T-helper 2 cell treated with Interferon-gamma antibody and Interleukin-4, amounts not matched to agents 100 ng/mL and 5 ng/mL, for 36 hours (primary cell): ENCODE data around the gene PI4KA. TPM values are rescaled to one million over a fixed set of nuclear protein-coding genes. Genes with fewer than 3 reads are reported as not detected.
"Not testable (repeated sequence)": the region's sequence is repeated elsewhere in the genome, so short reads cannot be mapped to it uniquely, and the experiment has no call there.

Experiments
- intact Hi-C: fragments of 100-400 bp; cut with micrococcal nuclease; formaldehyde crosslinking; loops from one replicate; pipeline ENCODE4 v1.15.1; 2023
- total RNA-seq: library from RNA; stranded (reverse); gene quantifications from 2 replicates; pipeline ENCODE4 v1.2.3, GENCODE V29; 2022

The PI4KA gene
- total RNA-seq, 1 donor from 2014 or later: 119 TPM

DNA sequence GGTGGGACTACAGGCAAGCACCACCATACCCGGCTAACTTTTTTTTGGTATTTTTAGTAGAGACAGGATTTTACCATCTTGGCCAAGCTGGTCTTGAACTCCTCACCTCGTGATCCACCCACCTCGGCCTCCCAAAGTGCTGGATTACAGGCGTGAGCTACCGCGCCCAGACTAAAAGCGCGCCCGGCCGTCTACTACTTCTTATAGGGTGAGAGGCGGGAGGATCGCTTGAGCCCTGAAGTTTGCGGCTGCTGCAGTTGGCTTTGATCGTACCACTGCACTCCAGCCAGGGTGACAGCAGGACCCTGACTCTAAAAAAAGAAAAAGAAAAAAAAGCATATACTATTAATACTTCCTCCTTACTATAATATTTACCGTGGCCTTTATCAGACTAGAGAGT lies 158.3 kb downstream of the PI4KA start:
- intact Hi-C loops: loop anchor here (10.0 kb wide), 1 partner anchor 206 kb away; the partner anchor contains the start of gene KLHL22

- intact Hi-C loops: loop anchor here (5.0 to 10.0 kb wide), 2 partner anchors 133 to 205 kb away; partner anchors contain the start of gene KLHL22
Observed at GRCh38 chr22:20699856-20700255, 158.8 kb downstream of the PI4KA start.

DNA sequence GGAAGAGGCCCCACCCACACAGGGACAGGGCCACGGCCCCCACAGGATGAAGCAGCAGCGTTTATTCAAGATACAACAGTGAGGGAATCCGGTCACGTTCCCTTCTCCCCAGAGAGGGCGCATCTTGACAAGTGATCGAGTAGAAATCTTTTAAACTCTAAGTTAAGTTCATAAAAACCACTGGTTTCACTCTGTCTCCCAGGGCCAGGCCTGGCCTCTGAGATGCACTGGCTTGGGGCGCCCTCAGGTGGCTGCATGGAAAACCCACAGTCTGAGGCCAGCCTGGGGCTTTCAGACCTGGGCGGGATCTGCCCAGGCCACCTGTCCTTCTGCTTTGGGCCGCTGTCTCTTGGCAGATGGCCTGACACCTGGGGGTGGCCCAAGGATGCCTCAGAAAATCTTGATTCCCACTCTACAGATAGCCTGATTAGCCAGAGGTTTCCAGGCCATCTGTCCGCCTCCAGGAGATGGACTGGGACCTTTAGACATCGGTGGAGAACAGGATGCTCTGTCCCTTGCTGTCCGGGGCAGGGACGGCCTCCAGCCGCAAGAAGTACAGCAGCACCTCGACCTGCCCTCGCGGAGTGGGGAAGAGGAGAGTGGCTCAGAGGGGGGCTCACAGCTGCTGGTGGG lies 161.0 kb downstream of the PI4KA start:
- intact Hi-C loops: loop anchor here (5.0 kb wide), 1 partner anchor 130 kb away; no protein-coding TSS in a partner anchor

DNA sequence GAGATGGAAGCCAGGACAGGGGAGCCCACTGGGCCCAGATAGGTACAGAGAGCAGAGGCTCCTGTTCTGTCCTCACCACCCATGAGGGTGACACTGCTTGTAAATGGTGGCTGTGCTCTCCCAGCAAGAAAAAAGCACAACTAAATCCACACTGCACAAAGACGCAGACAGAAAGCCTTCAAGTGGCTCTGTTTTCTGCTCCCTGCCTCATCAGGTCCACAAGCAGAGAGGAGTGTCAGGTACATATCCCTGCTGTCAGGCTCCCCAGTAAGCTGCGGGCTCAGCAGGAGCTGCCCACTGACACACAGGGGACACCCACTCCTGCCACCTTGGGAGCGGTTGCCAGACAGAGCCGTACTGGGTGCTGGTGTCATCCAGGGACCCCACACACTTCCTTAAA lies 162.6 kb downstream of the PI4KA start:
- intact Hi-C loops: loop anchor here (5.0 kb wide), 1 partner anchor 129 kb away; no protein-coding TSS in a partner anchor

- intact Hi-C loops: loop anchor here (5.0 kb wide), 1 partner anchor 128 kb away; no protein-coding TSS in a partner anchor
Observed at GRCh38 chr22:20695205-20695604, 163.4 kb downstream of the PI4KA start.

- intact Hi-C loops: not testable (repeated sequence)
Observed at GRCh38 chr22:20694256-20694655, 164.4 kb downstream of the PI4KA start.

- intact Hi-C loops: not testable (repeated sequence)
Observed at GRCh38 chr22:20692926-20693325, 165.7 kb downstream of the PI4KA start.

- intact Hi-C loops: not testable (repeated sequence)
Observed at GRCh38 chr22:20690586-20691317, 167.9 kb downstream of the PI4KA start.

- intact Hi-C loops: not testable (repeated sequence)
Observed at GRCh38 chr22:20687356-20688172, 171.0 kb downstream of the PI4KA start.

- intact Hi-C loops: not testable (repeated sequence)
Observed at GRCh38 chr22:20685764-20686163, 172.8 kb downstream of the PI4KA start.

DNA sequence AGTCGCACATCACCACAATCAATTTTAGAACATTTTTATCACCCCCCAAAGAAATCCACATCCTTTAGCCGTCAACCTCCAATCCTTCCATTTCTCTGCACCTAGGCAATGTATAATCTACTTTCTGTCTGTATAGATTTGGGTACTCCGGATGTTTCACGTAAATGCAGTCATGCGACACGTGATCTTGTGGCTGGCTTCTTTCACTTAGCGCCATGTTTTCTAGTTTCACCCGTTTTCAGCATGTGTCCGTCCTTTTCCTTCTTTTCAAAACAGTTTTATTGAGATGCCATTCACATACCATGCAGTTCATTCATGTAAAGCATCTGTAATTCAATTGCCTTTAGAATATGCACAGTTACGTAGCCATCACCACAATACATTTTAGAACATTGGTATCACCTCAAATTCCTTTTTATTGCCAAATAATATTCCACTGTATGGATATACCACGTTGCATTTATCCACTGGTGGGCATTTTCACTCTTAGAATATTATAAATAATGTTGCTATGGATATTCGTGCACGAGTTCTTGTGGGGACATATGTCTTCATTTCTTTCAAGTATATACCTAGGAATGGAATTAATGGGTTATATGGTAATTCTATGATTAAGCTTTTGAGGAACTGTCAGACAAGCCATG lies 179.7 kb downstream of the PI4KA start:
- intact Hi-C loops: not testable (repeated sequence)

GRCh38 chr22:20677684-20678242 lies 180.8 kb downstream of the PI4KA start:
- intact Hi-C loops: no loop called here

DNA sequence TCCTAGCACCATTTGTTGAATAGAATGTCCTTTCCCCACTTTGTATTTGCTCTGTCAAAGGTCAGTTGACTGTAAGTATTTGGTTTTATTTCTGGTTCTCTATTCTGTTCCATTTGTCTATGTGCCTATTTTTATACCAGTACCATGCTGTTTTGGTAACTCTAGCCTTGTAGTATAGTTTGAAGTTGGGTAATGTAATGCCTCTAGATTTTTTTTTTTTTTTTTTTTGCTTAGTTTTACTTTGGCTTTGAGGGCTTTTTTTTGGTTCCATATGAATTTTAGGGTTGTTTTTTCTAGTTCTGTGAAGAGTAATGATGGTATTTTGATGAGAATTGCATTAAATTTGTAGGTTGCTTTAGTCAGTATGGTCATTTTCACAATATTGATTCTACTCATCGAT lies 183.0 kb downstream of the PI4KA start:
- intact Hi-C loops: not testable (repeated sequence)

DNA sequence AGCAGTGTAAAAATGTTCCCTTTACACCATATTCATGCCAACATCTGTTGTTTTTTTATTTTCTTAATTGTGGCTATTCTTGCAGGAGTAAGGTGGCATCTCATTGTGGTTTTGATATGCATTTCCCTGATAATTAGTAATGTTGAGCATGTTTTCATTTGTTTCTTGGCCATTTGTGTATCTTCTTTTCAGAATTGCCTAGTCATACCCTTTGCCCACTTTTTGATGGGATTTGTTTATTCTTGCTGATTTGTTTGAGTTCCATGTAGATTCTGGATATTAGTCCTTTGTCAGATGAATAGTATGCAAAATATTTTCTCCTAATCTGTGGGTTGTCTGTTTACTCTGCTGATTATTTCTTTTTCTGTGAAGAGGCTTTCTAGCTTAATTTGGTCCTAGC lies 183.6 kb downstream of the PI4KA start:
- intact Hi-C loops: no loop called here

DNA sequence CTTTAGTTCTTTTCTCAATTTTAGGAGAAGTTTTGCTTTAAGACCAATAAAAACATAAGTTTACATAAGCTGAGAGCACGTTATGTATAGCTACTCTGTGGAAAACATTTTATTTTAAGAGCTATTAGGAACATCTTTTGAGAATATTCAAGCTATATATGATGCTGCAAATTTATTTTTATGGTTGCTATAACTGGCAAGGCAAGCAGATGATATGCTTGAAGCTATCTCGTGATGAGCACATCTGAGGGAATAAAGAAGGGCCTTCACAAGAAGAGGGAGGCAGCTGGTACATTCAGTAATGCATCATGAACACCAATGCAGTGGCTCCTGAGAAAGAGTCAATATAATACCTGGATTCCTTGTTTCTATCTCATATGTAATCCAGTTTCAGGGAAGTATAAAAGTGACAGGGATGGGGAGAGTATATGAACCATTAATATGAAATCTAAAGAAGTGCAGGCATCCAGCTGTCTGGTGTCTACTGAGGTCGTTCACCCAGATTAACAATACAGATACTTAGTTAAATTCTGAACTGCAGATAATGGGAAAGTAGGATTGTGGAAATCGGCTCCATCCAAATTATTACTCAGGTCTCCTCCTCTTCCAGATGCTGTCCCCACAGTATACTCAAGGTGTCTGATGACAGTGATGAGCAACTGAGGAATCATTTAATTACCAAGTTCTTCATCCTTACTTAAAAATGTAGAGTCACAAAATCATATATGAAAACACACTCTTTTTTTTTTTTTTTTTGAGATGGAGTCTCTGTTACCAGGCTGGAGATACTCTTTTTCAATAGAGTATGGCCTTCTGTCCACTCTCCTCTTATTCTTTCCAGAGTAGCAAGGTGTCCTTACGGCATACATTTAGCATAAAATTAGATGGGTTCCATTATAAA lies 185.1 kb downstream of the PI4KA start:
- intact Hi-C loops: no loop called here

- intact Hi-C loops: no loop called here
Observed at GRCh38 chr22:20672732-20673131, 185.9 kb downstream of the PI4KA start.

DNA sequence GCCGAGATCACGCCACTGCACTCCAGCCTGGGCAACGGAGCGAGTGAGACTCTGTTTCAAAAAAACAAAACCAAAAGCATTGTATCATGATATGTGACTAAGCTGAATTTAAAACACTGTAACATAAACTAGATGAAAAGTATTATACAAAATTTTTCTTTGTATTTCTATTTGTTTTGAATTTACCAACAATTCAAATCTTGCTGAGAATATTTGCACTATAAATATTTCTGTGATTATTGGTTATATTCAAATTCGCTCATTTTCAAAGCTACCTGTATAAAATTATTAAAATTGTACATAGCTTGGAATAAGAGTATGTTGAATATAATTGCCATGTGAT lies 186.6 kb downstream of the PI4KA start:
- intact Hi-C loops: no loop called here

- intact Hi-C loops: no loop called here
Observed at GRCh38 chr22:20671409-20672081, 187.1 kb downstream of the PI4KA start.
